DMS79 (cell line): ENCODE measurements around the gene KCNN3.

ENCODE experiments used
- DNase-seq: peaks from one replicate; lab custom pipeline; 2025; lab: John Stamatoyannopoulos, UW

Gene KCNN3

DNA sequence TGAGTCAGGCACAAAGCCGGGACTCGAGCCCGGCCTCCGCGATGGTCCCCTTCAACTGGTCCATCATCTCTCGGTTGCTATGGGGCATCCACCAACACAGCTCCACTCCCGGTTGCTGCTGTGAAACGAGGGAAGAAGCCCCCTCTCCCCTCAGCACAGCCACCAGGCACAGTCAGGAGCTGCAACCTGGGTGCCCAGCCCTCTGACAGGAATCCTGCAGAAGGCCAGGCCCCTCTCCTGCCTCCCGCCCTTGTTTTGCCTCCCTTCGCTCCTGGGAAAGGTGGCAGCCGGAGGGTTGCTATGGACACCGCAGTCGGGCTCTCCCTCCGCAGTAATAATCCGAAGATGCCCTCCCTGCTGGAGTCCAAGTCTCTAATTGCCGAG, 8.9 kb upstream of the KCNN3 start:
- DNase-seq = no peak

- DNase-seq = no peak
Measured at GRCh38 chr1:154878371-154879037, 8.4 kb upstream of the KCNN3 start.

DNA sequence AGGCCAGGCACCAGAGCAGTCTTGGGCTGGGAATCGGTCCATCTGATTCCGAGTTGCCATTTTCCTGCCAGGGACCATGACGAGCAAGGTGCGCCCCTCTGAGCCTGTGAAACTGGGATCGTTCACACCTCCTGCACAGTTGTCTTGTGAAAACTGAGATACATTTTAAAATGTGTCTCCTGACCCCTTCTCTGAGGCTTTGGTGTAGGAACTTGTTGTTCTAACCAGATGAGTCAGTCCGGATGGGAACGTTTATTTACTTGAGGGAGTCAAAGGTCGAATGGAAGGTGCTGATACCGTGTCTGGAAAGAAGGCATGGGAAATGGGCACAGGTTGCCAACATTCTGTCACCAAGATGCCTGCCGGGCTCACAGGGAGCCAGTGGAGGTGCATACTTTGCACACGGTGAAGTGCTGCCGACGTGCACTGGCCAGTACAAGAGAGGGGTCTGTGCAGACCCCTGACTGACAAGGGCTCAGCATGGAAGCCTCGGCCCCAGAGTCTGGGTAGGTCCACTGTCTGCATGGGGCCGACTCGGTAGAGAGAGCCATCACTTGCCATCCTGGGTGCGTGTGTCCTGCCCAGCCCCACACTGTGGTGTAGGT, 7.4 kb upstream of the KCNN3 start:
- DNase-seq = no peak

DNA sequence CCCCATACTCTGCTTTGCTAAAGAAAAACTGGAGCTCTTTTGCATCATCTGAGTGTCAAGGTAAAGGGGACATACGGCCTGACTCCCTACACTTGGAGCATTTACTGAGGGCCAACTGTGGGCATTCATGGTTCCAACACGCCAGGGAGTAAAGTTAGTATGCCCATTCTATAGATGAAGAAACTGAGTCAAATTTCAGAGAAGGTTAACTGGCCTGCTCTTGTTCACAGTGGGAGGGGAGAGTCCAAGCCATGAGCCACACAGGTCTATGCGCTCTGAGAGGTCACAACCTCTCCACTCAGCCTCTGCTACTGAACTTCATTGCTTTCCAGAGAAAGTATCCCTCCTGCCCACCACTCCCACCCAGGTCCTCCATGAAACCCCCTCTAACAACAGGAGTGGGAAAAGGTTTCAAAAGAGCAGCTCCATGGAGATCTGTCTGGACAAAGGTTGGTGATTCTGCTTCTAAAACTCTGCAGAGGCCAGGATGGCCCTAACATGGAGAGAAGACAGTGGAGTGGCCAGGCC, 6.8 kb upstream of the KCNN3 start:
- DNase-seq = no peak

DNA sequence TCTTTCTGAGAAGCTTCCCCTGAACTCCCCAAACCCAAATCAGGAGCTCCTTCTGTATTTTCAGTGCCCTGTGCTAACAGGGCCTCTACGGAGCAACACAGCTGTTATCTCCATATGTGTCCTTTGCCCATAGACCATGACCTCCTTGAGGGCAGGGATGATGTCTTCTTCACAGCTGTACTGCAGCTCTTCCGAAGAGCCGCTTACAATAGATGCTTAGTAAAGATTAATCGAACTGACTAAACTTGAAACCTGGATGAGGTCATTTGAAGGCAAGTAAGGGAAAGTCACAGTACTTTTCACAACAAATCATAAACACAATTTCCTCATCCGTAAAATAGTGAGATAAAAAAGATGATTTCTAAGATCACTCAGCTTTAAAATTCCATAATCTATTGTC, 4.4 kb upstream of the KCNN3 start:
- DNase-seq = no peak

- DNase-seq = no peak
Measured at GRCh38 chr1:154873321-154873950, 3.4 kb upstream of the KCNN3 start.

- DNase-seq = no peak
Measured at GRCh38 chr1:154871374-154871773, 1.3 kb upstream of the KCNN3 start.

DNA sequence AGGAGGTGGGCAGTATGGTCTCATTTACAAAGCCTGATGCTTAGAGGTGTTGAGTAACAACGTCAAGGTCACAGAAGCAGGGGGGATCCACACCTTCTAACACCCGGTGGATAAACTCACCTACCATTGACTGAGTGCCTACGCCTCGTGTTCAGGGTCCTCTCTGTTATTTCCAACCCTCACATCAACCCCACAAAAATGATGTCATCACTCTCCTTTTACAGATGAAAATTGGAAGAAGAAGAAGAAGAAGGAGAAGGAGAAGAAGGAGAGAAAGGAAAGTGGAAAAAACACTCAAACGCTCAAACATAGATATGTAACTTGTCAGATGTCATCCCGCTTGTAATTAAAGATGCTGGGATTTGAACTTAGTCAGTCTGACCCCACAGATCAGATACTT, 653 bp upstream of the KCNN3 start:
- DNase-seq = no peak

- DNase-seq = peak; percentile 58
Measured at GRCh38 chr1:154869351-154870114, 548 bp downstream of the KCNN3 start.

- peak; percentile 16 for DNase-seq
Measured at GRCh38 chr1:154867841-154868605, 2.1 kb downstream of the KCNN3 start.

DNA sequence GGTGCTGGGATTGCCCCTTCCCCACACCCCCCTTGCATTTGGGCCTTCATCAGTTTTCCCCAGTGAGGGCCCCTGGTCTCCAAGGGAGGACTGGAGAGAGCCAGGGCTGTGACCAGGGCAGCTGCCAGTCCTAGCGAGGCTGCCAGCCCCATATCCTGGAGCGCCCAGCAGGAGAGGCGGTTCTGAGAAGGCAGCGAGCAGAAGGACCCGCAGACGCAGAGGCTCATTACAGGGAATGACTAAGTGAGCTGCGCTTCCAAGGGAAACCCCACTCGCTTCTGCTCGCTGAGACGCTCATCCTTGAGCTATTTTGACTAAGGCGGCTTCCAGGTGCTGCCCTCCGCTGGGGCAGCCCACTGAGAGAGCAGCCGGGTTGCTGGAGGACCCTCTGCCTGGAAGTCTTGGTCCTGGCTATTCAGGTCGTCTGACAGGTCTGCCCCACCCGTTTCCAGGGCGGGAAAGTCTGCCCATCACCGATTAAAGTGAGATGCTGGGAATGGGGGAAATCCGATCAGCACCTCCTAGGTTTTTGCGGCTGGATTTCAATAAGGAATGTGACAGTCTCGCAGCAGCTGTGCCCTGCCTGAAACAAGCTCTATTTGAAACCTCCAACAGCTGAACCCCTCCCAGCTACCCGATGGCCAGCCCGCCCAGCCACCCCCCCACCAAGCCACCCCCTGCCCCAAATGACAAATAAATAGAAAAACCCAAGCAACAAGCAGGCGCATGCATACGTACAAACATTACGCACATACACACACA, 2.8 kb downstream of the KCNN3 start:
- peak; percentile 20 for DNase-seq

- DNase-seq = no peak
Measured at GRCh38 chr1:154866257-154867063, 3.6 kb downstream of the KCNN3 start.

DNA sequence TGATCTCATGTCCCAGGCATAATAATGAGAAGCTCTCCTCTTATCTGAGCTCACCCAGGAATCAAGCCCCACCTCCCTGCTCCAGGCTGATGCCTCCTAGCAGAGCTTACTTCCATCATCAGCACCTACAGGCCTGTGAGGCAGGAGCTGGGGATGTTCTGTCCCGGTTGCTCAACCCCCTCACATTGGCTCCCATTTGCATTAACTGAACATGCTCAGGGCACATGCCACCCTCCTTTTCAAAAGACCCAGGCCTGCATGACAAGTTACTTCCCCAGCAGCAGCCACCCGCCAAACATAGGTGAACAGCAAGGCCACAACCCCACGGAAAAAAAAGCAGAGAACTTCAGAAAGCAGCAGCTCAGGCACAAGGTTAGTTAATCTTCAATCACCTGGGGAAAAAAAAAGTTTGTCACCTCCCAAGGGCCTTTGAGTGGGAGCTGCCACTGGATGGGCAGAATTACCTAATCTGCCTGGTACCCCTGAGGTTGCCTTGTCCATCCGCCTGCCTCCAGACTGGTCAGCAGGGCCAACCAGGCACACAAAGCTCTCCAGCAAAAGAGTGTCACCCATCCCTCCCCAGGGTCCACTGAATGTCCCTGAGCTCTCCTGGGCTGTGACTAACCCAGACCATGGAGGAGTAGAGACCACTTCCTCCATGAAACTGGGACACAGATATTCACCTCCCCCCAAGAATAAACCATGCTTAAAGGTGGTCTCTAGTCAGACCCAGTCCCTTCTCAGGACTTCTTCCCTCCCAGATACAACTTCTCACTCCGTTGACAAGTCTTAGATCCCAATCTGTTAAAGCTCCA, 4.4 kb downstream of the KCNN3 start:
- no peak for DNase-seq

DNA sequence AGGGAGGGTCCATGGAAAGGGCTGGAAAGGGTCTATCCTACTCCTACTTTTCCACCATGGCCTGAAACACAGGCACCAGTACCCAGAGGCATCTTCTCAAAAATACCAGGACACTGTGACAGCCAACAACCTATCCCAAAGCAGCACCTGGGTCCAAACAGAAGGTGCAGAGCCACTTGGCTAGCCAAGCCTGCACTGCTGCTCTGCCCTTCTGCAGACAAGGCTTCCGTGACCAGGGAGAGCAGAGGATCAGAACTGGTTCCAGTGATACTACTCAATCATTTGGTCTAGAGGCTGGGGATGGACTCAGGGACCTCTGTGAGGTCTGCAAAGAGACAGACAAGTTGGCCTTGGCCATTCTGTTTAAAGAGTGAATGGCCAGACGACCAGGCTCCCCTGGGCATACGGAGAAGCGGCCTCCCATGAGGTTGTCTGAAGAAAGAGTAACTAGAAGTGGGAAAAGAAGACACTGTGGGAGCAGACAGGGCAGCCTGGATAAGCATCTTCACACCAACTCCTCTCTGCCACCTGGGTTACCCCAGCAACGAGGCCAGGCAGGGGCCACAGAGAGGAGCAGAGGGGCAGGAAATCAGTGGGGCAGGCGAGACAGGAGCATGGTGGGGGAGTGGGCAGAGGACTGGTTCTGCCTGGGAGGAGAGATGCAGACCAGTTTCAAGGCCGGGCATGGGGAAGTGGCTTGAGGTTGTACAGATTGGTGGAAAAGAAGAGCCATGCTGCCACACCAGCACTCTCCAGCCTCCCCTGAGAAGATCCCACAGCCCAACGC, 5.7 kb downstream of the KCNN3 start:
- no peak for DNase-seq

GRCh38 chr1:154863315-154864174, 6.5 kb downstream of the KCNN3 start:
- no peak for DNase-seq

- no peak for DNase-seq
Measured at GRCh38 chr1:154862907-154863306, 7.2 kb downstream of the KCNN3 start.

- no peak for DNase-seq
Measured at GRCh38 chr1:154861607-154862094, 8.4 kb downstream of the KCNN3 start.
